GM21825 (cell line): ENCODE data around the gene C14orf132.

Experiments
- ATAC-seq: cut with Tn5 transposase; IDR thresholded peaks from one replicate; pipeline ENCODE4 v1.9.1; 2021; ENCODE audit warnings: mild to moderate bottlenecking, moderate library complexity; ENCODE audit not compliant: unreplicated experiment

Gene C14orf132

DNA sequence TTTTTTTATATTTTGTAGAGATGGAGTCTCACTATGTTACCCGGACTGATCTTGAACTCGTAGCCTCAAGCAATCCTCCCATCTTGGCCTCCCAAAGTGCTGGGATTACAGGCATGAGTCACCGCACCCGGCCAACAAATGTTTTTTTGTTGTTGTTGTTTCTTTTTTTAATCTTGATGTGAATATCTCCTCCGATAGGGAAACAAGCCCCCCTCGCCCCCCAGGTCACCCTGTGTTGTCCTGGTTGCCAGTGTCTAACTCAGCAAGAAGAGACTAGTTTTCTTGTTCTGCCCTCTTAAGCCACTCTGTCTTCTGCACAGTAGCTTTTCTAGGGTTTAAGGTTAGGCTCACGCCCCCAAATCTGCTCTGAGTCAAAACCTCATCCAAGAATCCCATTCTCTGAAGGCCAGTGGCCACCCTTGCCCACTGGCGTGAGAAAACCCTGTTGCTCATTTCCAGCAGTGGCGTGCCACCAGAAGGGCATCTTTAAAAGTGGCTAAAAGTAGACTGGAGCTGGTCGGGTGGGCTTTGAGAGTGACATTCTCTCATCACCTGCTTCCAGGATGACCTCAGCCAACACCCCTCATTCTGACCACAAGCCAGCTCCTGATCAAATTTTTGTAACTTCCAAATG, 42.7 kb downstream of the C14orf132 start:
- ATAC-seq = no peak

DNA sequence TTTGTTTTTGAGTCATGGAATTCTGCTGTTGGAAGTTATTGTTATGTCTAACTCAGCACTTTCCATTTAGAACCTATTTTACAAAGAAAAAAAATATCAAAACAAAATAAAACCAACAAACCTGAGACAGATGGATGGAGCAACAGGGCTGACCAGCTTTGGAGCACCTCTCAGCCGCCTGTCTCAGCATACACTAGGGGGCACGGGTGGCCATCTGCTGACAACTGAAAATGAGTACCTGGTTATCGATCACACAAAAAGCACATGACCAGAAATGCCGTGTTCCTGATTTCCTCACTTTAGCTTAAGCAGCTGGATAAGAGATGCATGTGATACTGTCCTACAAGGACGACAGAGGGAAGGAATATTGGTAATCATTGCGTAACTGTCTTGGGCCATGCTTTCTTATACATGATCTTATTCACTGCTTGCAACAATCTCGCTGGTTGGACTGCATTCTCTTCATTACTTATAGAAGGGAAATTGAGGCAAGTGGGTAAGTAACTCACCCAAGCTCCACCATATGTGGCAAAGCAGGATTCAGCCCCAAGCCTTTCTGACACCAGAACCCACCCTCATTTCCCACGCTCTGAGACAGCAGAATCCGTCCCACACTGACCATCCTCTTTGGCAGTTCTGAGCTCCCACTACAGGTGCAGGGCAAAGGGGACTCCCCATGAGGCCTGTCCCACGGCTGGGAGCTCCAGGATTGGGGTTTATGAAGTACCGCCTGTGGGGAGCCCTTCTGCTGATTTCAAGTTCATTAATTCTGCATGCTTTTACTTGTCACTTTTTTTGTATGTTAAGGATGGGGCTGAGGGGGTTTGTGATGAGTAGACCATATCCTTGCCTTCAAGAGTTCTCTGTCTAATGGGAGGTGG, 43.5 kb downstream of the C14orf132 start:
- ATAC-seq = no peak

DNA sequence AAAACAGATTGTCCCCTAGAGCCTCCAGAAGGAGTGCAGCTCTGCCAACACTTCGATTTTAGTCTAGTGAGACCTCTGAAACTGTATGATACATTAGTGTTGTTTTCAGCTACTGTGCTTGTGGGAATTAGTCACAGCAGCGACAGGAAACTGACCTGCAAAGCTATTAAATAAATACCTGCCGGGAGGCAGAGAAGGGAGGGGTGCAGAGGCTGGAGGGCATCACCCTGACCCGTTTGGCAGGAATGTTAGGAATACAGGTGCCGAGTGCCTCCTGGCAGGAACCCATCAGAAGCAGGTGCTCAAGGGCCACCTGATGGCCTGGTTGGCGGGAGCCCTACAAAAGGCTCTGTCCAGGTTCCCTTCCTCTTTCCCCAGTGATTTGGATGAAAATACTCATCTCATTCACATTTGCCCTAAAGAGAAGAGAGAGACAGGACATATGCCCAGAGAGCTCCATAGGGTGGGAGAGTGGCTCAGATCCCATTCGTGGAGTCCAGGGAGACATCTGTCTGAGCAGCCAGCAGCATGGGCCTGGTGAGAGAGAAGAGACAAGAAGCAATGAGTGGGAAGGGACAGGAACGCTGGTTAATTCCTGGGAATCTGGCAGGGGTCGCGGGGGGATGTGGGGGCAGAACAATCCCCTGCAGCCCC, 44.6 kb downstream of the C14orf132 start:
- no peak for ATAC-seq

DNA sequence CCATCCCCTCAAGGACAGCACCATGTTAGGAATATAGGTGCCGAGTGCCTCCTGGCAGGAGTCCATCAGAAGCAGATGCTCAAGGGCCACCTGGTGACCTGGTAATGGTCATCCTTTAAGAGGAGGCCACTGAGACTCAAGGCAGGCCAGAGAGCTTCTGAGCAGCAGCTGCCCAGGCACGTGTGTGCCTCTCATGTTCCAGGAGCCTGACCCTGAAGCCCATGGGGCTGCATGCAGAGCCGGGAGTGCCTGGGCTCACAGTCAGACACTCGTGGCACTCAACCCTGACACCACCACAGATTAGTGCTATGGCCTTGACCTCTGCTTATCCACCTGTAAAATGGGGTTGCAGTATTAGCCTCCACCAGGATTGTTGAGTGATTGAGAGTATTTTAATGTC, 45.6 kb downstream of the C14orf132 start:
- no peak for ATAC-seq

DNA sequence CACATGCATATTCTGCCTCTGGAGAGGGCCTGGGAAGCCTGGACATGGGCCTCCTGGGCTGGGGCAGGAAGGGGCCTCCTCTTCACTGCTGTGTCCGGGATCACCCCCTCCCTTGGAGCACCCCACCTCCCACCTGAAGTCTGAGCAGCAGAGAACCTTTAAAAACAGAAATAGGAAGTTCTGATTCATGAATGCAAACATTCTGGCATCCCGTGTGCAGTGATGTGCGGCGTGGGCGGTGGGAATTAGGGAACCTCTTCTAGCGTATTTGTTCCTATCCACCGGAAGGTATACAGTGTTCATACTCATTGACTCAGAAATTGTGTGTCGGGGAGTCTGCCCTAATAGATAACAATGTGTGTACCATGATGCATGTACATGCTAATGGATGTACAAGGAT, 46.2 kb downstream of the C14orf132 start:
- ATAC-seq = no peak

DNA sequence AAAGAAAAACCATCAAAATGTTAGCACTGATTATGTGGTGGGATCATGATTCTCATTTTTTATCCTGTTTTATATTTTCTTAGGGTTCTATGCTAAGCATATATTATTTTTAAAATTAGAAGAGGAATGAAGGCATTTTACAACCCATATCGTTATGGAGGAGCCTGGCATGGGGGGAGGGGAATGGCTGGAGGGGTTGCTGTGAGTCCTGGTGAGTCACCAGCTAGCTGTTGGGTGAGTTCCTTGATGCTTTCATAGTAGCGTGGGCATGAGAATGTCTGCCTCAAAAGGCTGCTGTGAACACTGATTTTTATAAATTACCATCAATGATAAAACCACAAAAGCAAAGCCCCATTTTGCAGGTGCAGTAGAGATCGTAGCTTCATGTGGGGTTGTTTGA, 46.9 kb downstream of the C14orf132 start:
- ATAC-seq = no peak

DNA sequence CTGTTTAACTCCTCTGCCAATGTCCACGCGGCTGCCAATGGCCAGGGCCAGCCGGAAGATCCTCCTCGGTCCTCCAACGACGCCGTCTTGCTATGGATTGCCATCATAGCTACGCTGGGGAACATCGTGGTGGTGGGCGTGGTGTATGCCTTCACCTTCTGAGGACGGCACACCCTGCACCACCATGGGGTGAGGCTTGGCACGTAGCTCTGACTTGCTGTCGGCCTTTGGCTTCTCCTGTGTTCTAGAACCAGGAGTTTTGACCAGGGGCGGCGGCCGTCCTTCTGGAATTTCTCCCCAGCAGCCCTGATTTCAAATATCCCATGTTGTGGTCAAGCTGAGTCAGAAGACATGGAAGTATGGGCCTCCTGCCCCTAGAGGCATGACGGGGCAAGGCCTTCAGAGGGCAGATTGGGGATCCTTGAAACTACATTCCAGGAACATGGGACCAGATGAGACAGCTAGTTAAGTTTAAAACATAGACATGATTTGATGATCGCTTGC, 47.5 kb downstream of the C14orf132 start:
- ATAC-seq = no peak

DNA sequence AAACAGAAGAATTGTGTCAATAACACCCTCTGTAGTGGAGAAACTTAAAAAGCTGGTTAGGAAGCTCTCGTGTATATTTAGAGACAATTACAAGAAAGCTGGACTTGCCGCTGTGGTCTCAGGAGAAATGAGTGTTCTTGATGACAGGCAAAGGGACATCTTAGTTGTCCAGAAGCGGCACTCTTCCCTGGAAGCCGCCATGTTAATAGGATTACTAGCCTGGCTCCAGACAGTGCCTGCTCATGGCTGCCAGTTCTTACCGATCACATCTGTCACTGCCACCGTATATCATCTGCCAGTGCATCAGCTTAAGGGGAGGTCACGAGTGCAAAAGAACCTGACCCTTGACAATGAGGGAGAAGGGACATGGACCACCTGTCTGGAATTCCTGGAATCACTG, 48.9 kb downstream of the C14orf132 start:
- ATAC-seq = no peak

DNA sequence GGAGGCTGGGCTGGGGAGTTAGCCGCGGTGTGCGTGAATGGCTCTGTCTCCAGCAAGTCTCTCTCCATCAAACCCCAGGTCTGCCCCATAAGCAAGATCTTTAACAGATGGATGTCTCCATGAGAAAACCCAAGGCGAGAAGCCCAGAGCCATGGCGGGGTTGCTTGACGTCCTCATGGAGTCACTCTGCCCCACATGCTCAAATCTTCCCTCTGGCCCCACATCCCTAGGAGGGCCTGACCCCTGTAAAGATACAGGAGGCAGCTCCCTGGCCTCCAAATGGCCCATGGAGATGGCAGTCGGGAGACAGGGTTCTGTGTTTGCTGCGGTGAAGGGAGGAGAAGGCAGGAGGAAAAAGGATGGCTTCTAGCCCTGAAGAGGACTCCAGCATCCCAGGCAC, 49.3 kb downstream of the C14orf132 start:
- ATAC-seq = no peak

DNA sequence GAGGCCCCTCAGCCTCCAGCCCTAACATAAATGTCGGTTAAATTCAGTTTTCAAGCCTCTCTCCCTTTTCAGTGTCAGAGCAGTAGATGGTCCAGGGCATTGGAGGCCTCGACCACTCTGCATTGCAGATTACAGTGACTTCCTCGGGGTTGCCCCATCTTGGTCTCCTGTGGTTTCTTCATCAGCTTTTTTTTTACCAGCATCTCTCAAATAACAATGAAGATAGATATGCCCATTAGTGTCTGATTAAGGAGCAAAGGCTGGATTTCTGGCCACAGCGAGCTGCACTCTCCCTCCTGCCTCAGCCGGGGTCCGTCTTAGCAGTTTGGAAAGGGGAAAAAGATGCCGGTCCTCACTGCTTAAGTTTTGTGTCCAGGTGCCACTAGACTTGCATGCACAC, 49.7 kb downstream of the C14orf132 start:
- no peak for ATAC-seq

DNA sequence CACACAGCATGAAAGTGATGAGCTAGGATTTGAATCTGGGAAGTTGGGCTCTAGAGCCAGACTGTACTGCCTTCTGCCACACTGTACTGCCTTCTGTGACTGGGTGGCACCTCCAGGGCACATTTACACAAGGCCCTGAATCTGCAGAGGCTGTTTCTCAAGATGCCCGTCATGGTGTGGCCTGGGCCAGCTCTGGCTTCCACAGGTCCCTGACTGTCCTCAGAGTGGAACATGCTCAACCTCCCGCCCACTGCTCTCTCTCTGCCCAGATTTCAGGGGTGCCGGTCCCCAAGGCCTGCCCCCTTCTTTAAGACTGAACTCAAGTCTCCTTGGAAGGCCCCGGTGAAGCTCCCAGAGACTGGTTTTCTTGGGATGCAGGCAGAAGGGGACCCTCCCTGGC, 50.2 kb downstream of the C14orf132 start:
- no peak for ATAC-seq

DNA sequence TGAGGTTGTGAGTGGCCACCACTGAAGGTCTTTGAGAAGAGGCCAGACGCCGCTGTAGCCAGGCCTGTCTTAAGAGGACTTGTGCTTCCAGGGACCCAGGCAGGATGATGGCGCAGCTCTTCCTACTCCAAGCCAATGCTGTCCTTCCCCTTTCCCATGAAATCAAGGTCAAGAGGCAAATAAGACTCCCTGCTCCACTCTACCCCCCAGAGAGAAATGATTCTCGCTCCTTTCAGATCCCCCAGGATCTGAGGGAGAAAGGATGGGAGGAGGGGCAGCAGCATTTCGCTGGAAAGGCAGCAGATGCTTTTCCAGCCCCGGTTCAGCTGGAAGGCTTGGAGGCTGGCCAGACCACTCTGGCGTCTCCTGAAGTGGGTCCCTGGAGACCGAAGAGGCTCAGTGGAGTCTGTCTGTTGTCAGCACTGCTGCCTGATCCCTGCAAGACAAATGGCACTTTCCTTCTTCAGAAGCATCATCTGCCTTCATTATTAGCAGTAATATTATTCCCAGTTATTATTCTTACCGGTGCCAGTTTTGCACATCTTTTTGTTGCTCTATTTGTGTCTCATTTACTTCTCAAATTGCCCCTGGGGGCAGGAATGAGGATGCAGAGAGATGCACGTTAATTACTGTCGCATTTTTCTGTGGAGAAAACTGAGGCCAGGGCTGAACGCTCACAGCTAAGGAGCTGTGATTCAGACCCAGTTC, 51.4 kb downstream of the C14orf132 start:
- no peak for ATAC-seq

DNA sequence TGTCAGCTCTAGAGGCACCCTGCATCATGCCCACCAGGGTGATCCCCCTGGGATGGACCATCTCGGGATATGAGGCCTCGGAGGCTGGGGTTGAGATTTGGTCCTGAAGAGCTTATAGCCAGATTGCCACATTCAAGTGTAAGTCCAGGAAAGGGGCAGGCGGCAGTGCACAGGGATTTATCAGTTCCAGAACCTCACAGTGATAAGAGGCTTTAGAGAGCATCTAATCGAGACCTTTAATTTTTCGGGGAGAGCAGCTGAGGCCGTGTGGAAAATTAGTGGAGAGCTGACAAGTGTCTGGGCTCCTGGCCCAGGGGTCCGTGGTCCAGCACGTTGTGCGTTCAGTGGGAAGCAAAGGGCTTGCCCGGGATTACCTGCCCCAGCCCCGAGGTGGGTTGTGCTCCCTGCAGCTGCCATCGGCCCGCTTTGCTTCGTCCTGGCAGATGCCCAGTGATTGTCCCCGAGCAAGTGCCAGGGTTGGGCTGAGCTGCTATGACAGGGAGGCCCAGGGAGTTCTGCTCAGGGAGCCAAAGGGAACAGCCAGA, 52.1 kb downstream of the C14orf132 start:
- ATAC-seq = no peak

DNA sequence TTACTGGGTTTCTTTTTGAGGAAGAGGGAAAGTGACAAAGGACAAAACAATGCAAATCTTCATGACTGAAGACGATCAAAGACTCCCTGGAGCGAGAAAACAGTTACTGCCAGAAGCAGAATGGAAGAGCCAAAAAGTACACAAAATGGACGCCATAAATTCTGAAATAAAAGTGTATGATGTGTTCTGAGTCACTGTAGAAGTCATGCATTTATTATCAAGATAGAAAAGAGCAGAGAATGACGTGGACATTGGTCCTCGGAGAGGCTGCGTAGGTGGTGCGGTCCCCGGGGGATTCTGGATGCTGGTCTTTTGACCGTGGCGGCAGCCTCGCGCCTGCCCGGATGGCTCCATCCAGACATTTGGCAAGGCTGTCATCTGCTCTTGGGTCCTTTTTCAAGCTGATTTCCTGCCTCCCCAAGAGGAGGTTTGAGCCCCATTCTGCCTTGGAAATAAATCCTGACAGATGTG, 52.8 kb downstream of the C14orf132 start:
- ATAC-seq = no peak

DNA sequence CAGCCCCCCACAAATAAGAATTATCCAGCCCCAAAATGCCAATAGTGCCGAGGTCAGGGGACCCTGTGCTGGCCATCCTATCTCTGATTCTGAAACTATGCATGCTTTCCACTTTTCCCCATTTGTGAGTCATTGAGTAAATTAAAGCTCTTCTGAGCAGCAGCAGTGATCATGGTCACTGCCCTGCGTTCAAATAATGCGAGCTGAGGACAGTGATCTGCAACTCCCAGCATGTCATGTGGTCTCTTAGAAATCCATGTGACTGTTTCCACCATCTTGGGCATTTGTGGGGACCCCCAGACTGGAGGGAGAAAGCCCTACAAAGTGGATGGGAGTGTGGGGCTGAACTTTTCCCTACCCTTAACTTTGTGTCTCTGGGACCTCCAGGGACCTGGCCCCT, 53.8 kb downstream of the C14orf132 start:
- no peak for ATAC-seq

DNA sequence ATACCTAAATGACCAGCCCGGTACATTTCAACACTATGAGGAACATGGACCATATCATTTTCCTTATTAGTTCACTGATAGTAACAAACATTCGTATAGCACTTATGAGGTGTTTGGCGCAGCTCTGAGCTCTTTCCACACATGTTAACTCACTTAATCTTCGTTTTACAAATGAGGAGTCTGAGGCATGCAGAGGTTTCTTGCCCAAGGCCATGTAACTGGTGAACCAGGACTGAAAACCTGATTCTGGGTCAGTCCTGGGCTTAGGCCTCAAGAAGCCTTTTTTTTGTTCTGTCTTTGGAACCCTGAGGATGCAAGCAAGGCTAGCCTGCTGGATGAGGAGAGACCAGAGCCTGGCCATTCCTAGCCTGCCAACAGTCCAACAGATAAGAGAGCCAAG, 55.0 kb downstream of the C14orf132 start:
- no peak for ATAC-seq

DNA sequence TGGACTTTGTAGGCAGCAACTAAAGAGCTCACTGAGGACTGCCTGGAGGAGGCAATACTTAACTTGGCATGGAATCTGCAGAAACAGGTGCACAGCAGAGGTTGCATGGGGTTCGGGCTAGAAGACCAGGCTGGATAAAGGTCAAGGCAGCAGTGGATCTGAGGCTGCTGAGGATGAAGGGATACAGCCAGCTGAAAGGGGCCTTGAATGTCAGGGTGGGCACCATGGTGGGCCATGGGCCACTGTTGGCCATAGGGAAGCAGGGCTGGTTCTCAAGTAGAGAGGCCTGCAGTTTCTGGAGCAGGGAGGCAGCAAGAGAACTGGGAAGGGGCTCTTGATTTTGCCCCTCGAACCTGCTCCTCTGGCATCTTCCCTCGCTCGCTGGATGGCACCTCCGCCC, 55.5 kb downstream of the C14orf132 start:
- ATAC-seq = no peak

DNA sequence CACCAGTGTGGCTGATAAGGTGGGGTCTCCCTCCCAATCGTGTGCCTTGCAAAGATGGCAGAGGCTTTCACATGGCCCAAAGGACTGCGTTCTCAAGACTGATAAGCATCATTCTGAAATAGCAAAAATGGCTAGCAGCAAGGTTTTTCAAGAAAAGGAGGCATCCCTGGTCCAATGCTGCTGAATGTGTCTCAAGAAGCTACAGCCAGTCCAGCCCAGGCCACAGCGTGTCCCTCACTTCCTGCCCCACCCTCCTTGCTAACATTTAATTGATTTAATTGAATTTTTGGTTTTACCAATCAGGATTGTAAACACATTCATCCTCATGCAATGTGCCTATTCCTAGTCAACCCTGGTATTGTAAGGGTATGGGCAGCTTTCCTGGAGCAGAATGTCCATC, 55.9 kb downstream of the C14orf132 start:
- ATAC-seq = no peak

DNA sequence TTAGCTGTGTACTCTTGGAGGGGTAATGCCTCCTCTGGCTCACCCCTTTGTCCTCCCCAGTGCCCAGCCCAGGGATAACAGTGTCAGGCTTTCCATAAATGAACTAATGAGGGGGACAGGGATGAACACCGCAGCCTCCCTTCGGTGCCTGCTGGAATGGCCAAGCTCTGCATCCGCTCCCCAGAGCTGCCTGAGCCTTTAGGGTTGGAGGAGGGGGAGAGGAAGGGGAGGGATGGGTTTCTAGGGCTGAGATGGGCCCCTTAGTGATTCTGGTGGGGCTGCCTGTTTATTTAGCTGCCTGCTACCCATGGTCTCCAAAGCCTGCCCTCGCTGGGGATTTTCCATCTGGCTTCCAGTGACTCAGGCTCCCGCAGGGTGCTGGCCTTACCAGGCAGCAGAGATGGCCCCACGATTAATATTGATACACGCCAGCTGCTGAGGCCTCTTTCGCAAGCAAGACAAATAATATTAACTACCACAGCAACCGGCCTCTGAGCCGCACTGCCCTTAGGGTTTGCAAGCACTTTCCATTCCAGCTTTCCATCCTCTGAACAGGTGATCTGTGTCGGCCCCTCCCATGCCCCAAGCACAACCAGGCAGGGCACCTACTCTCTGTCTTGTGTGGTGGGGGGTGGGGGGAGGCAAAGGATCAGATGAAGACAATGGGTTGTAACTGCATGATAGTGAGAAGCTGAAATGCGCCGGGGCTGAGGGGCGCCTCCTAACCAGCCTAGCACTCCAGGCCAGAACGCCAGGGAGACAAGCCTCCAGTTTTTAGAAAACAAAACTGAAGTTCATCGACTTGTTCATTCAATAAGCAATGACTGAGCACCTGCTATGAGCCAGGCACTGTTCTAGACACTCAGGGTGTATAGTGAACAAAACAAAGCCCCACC, 56.7 kb downstream of the C14orf132 start:
- ATAC-seq = no peak
